ENCODE data around the gene PLEKHH1. TPM values are rescaled to one million over a fixed set of nuclear protein-coding genes. Genes with fewer than 3 reads are reported as not detected.

Gene PLEKHH1
- total RNA-seq, 1 experiment from 2014 or later, result 35.3 TPM

- Histone ChIP-seq H3K9ac (ENCODE audit: extremely low read depth, insufficient read length, low read length) (no peak overlapping the region), H2BK120ac (ENCODE audit: low read depth, low read length, poor library complexity, severe bottlenecking) (no peak overlapping the region), H4K91ac (ENCODE audit: insufficient read length, low read depth, low read length) (no peak overlapping the region), H3K9me3 (ENCODE audit: control insufficient read depth, low read depth, low read length) (no peaks in the 10 kb centered on the region), H4K5ac (ENCODE audit: insufficient read length, low read depth, low read length) (no peak overlapping the region), H2BK15ac (ENCODE audit: low read depth, low read length) (no peak overlapping the region), H4K20me1 (ENCODE audit: control insufficient read depth, insufficient read depth, insufficient read length) (no peaks in the 10 kb centered on the region), H3K14ac (ENCODE audit: insufficient read depth, low read length) (no peak overlapping the region), H2BK12ac (ENCODE audit: insufficient read length, low read depth, low read length) (no peak overlapping the region), H2BK20ac (ENCODE audit: low read depth, low read length, poor library complexity, severe bottlenecking) (no peak overlapping the region), H3K79me1 (ENCODE audit: insufficient read depth, low read depth, low read length, poor library complexity, severe bottlenecking) (no peaks in the 10 kb centered on the region), H2AK5ac (ENCODE audit: insufficient read length, low read length) (no peak overlapping the region), H3K4ac (ENCODE audit: low read depth, low read length) (no peak overlapping the region), H3T11ph (ENCODE audit: low read length) (no peak overlapping the region), H3K23ac (ENCODE audit: insufficient read length, low read depth, low read length) (no peak overlapping the region), H3K56ac (ENCODE audit: insufficient read length, low read depth, low read length) (no peak overlapping the region), H2AFZ (ENCODE audit: low read length) (no peak overlapping the region), H3K23me2 (ENCODE audit: insufficient read length, low read depth, low read length, poor library complexity, severe bottlenecking) (peaks cover 4% of the 10 kb centered on the region), H3K18ac (ENCODE audit: insufficient read length, low read depth, low read length) (no peak overlapping the region), H3K79me2 (ENCODE audit: insufficient read depth, low read length) (no peaks in the 10 kb centered on the region), H3K4me2 (ENCODE audit: insufficient read depth, insufficient read length, low read length) (no peak overlapping the region), H2BK5ac (ENCODE audit: insufficient read length, low read length) (no peak overlapping the region), H4K8ac (replicated peaks; ENCODE audit: insufficient read length, low read depth, low read length) (no peak overlapping the region), H3K4me1 (ENCODE audit: insufficient read depth, low read length) (no peaks in the 10 kb centered on the region), H3K27me3 (ENCODE audit: insufficient read depth, low read length) (peaks cover 10% of the 10 kb centered on the region; the same call in 1 of the 2 replicates), H3K27ac (ENCODE audit: insufficient read length, low read depth, low read length) (no peak overlapping the region)
- TF ChIP-seq, protein P1, sequence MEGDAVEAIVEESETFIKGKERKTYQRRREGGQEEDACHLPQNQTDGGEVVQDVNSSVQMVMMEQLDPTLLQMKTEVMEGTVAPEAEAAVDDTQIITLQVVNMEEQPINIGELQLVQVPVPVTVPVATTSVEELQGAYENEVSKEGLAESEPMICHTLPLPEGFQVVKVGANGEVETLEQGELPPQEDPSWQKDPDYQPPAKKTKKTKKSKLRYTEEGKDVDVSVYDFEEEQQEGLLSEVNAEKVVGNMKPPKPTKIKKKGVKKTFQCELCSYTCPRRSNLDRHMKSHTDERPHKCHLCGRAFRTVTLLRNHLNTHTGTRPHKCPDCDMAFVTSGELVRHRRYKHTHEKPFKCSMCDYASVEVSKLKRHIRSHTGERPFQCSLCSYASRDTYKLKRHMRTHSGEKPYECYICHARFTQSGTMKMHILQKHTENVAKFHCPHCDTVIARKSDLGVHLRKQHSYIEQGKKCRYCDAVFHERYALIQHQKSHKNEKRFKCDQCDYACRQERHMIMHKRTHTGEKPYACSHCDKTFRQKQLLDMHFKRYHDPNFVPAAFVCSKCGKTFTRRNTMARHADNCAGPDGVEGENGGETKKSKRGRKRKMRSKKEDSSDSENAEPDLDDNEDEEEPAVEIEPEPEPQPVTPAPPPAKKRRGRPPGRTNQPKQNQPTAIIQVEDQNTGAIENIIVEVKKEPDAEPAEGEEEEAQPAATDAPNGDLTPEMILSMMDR (conservative IDR thresholded peaks at IDR 0.05), result no peak
- Mint-ChIP-seq H3K36me3 (ENCODE audit: insufficient read depth in 1 of 3, low read depth in 3 of 3) (no peaks in the 10 kb centered on the region), H3K27me3 (ENCODE audit: low read depth) (peaks cover 63% of the 10 kb centered on the region), H3K27ac (no peak overlapping the region), H3K4me1 (peaks cover 0 to 3% of the 10 kb centered on the region in 2 experiments; a peak in 1 of 4 replicates), H3K4me3 (no peak overlapping the region), H3K9me3 (no peaks in the 10 kb centered on the region)
- DNase-seq, result no peak
- WGBS (ENCODE audit: extremely low coverage, insufficient read length, low lambda C conversion rate), result no CpG with 5 or more reads among the region's 5 CpGs
Observed at GRCh38 chr14:67519406-67519805, 13.7 kb upstream of the PLEKHH1 start.

All from H9 (cell line).